ENCODE measurements around the gene ENAH.

DNA sequence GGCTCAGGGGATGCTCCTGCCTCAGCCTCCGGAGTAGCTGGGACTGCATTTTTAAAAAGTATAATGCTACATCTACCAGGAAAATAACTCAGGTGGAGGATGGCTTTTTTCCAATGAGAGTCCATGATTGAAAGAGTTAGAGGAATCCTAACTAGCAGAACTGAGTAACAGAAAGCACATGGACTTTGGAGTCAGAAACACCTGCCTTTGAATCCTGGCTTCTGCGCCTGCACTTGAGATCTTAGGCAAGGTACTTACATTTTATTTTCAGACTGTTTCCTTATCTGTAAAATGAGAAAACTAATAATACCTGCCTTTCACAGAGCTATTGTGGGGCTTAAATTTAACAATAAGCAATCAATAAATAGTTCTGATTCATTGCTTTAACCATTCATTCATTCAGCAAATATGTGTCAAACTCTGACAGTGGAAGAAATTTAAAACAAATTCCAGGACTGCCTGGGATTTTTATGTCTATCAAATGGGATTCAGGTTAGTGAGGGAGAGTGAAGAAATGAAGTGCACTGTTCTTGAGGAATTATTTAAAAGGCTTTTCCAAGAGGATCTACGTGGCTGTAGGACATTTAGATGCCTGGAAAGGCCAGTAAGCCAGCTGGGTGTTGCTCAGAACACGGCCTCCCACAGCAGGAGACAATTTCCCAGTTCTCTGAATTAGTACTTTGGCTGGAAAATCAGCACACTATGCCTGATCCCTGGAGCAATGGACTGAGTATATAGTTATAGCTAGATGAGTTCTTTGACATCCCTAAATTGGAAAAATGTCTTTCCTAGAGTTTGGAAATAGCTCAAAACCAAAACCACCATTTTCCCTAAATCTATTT is 212.3 kb downstream of the ENAH start:
- TF ChIP-seq EP300 (IDR thresholded peaks at IDR 0.05) (no peak), POLR2A (IDR thresholded peaks at IDR 0.05) (no peak), POLR2AphosphoS5 (IDR thresholded peaks at IDR 0.05) (no peak)
- TF ChIP-seq, protein P1, sequence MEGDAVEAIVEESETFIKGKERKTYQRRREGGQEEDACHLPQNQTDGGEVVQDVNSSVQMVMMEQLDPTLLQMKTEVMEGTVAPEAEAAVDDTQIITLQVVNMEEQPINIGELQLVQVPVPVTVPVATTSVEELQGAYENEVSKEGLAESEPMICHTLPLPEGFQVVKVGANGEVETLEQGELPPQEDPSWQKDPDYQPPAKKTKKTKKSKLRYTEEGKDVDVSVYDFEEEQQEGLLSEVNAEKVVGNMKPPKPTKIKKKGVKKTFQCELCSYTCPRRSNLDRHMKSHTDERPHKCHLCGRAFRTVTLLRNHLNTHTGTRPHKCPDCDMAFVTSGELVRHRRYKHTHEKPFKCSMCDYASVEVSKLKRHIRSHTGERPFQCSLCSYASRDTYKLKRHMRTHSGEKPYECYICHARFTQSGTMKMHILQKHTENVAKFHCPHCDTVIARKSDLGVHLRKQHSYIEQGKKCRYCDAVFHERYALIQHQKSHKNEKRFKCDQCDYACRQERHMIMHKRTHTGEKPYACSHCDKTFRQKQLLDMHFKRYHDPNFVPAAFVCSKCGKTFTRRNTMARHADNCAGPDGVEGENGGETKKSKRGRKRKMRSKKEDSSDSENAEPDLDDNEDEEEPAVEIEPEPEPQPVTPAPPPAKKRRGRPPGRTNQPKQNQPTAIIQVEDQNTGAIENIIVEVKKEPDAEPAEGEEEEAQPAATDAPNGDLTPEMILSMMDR (IDR thresholded peaks at IDR 0.05), result no peak

All from gastroesophageal sphincter (tissue), 3 donors.